ENCODE results near the gene SUPT20H.

- TF ChIP-seq, protein P1, sequence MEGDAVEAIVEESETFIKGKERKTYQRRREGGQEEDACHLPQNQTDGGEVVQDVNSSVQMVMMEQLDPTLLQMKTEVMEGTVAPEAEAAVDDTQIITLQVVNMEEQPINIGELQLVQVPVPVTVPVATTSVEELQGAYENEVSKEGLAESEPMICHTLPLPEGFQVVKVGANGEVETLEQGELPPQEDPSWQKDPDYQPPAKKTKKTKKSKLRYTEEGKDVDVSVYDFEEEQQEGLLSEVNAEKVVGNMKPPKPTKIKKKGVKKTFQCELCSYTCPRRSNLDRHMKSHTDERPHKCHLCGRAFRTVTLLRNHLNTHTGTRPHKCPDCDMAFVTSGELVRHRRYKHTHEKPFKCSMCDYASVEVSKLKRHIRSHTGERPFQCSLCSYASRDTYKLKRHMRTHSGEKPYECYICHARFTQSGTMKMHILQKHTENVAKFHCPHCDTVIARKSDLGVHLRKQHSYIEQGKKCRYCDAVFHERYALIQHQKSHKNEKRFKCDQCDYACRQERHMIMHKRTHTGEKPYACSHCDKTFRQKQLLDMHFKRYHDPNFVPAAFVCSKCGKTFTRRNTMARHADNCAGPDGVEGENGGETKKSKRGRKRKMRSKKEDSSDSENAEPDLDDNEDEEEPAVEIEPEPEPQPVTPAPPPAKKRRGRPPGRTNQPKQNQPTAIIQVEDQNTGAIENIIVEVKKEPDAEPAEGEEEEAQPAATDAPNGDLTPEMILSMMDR (IDR thresholded peaks at IDR 0.05) = no peak
- TF ChIP-seq EZH2 (IDR thresholded peaks at IDR 0.05; ENCODE audit: borderline replicate concordance, insufficient read depth, low read depth, low read length, poor library complexity, severe bottlenecking) = no peak
Measured at GRCh38 chr13:37069597-37070103, 10.2 kb upstream of the SUPT20H start.

Measured in B cell (primary cell).